Measurements from ENCODE around the gene IL13RA1. TPM values are rescaled to one million over a fixed set of nuclear protein-coding genes. Genes with fewer than 3 reads are reported as not detected.

Gene IL13RA1
- total and polyA plus RNA-seq, 7 experiments from 2014 or later = 0.07 to 16.3 (median 1.1) TPM; not detected in 1

- no peak overlapping the region for H3K27ac ChIP-seq (ENCODE audit: low read depth, low read length)
- H3K4me1 Mint-ChIP-seq = peaks cover 0 to 4% (median 0%) of the 10 kb centered on the region in 7 donors
- H3K9me3 ChIP-seq (ENCODE audit: control insufficient read depth in 2 of 3, low read length in 3 of 3) = no peaks in the 10 kb centered on the region
- ATAC-seq = peak; percentile 72
- H3K27ac Mint-ChIP-seq = no peak overlapping the region
- no peak overlapping the region for H3K4me3 ChIP-seq (ENCODE audit: low read length)
- peaks cover 0 to 27% (median 12%) of the 10 kb centered on the region in 5 donors for H3K27me3 Mint-ChIP-seq
- peak in 7 of 9 donors; percentile 15 to 70 (median 26) for DNase-seq
- intact Hi-C loops (cut with micrococcal nuclease) = loop anchor here in 1 of 2 donors (2.0 kb wide), 2 partner anchors 227 to 379 kb away; no protein-coding TSS in a partner anchor
- no peaks in the 10 kb centered on the region for H3K4me1 ChIP-seq (ENCODE audit: control insufficient read depth in 2 of 2, insufficient read depth in 2 of 2, low read length in 2 of 2)
- H3K4me3 Mint-ChIP-seq = peak overlapping the region in 9 of 10 donors; percentile 21 to 65 (median 45)
- H3K36me3 Mint-ChIP-seq = no peaks in the 10 kb centered on the region
- H3K36me3 ChIP-seq (ENCODE audit: control insufficient read depth in 2 of 3, insufficient read depth in 3 of 3, low read length in 3 of 3) = no peaks in the 10 kb centered on the region
- ChIA-PET CTCF (interaction anchor here (0.8 to 1.1 kb wide), 5 partner anchors 8 to 229 kb away, joined by 3 to 4 read pairs (median 4); no protein-coding TSS in a partner anchor), POLR2A (no interaction called here)
- peaks cover 0 to 2% (median 0%) of the 10 kb centered on the region in 11 donors for H3K9me3 Mint-ChIP-seq
- no peaks in the 10 kb centered on the region for H3K27me3 ChIP-seq (ENCODE audit: control insufficient read depth in 2 of 2, insufficient read depth in 2 of 2, low read length in 2 of 2)
These were observed 112.0 kb downstream of the IL13RA1 start for GRCh38 chrX:118839334-118839958.

Other genes with a start within 250 kb of the IL13RA1 start
- 100 to 1,000 TPM in 3 of 5 experiments, 10 to 100 TPM in 2; 68.9 to 115 (median 102) TPM for gene DOCK11, start 231.8 kb upstream of the IL13RA1 start, total RNA-seq
- 10 to 100 TPM; 24.2 to 27.0 TPM for gene DOCK11, start 231.8 kb upstream of the IL13RA1 start, polyA plus RNA-seq
- under 1 TPM in 1 of 5 experiments, not detected in 4; 0.16 TPM for gene ZCCHC12, start 96.2 kb downstream of the IL13RA1 start, total RNA-seq
- under 1 TPM in 1 of 2 donors, not detected in 1; 0.08 TPM for gene ZCCHC12, start 96.2 kb downstream of the IL13RA1 start, polyA plus RNA-seq
- 10 to 100 TPM in 4 of 5 experiments, under 1 TPM in 1; 0.07 to 17.8 (median 11.5) TPM for gene LONRF3, start 247.0 kb downstream of the IL13RA1 start, total RNA-seq
- 1 to 10 TPM in 1 of 2 donors, under 1 TPM in 1; 0.89 to 3.8 TPM for gene LONRF3, start 247.0 kb downstream of the IL13RA1 start, polyA plus RNA-seq

All from naive thymus-derived CD4-positive, alpha-beta T cell (primary cell).